ENCODE data around the gene TBC1D13.
A peak's percentile ranks its signal among the peaks of the same experiment; 100 is the strongest.
"Not testable (repeated sequence)": the region's sequence is repeated elsewhere in the genome, so short reads cannot be mapped to it uniquely, and the experiment has no call there.

Gene TBC1D13

GRCh38 chr9:128845186-128845931 lies 58.3 kb downstream of the TBC1D13 start:
- peak; percentile 77 for DNase-seq (ENCODE audit: low spot score)

- DNase-seq (ENCODE audit: low spot score), result no peak
Observed at GRCh38 chr9:128846680-128847030, 59.6 kb downstream of the TBC1D13 start.

GRCh38 chr9:128847803-128848202 lies 60.8 kb downstream of the TBC1D13 start:
- DNase-seq (ENCODE audit: low spot score), result no peak

GRCh38 chr9:128851024-128851423 lies 64.0 kb downstream of the TBC1D13 start:
- DNase-seq (ENCODE audit: low spot score), result not testable (repeated sequence)

GRCh38 chr9:128851779-128852600 lies 64.9 kb downstream of the TBC1D13 start:
- not testable (repeated sequence) for DNase-seq (ENCODE audit: low spot score)

DNA sequence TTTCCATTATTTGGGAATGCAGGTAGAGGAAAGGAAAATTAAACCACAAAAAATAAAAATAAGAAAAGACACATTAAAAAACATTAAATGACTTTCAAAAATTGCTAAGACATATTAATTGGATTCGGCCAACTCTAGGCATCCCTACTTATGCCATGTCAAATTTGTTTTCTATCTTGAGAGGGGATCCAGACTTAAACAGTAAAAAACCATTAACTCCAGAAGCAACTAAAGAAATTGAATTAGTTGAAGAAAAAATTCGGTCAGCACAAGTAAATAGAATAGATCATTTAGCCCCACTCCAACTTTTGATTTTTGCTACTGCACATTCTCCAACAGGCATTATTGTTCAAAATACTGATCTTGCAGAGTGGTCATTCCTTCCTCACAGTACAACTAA lies 65.6 kb downstream of the TBC1D13 start:
- DNase-seq (ENCODE audit: low spot score), result not testable (repeated sequence)

- not testable (repeated sequence) for DNase-seq (ENCODE audit: low spot score)
Observed at GRCh38 chr9:128854454-128854853, 67.4 kb downstream of the TBC1D13 start.

DNA sequence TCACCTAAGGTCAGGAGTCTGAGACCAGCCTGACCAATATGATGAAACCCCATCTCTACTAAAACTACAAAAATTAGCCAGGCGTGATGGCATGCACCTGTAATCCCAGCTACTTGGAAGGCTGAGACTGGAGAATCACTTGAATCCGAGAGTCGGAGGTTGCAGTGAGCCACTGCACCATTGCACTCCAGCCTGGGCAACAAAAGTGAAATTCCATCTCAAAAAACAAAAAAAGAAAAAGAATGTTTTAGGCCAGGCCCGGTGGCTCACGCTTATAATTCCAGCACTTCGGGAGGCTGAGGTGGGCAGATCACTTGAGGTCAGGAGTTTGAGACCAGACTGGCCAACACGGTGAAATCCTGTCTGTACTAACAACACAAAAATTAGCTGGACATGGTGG lies 71.4 kb downstream of the TBC1D13 start:
- not testable (repeated sequence) for DNase-seq (ENCODE audit: low spot score)
